OCI-LY7 (cell line): Measurements from ENCODE around the gene LRP8. TPM values are rescaled to one million over a fixed set of nuclear protein-coding genes. Genes with fewer than 3 reads are reported as not detected.

Experiments
- BruUV-seq: library from RNA; stranded (reverse); fragments of 400-500 nt; replicated peaks from 2 replicates; lab custom pipeline; 2021; lab: Mats Ljungman, UMichigan
- CTCF ChIA-PET: fragments of 300-600 bp; sonication (Branson Sonifier 250); formaldehyde crosslinking; loops from one replicate; lab custom pipeline; 2022; ENCODE audit warnings: antibody characterized with exemption; ENCODE audit not compliant: unreplicated experiment; lab: Charles Lee
- POLR2A ChIA-PET: fragments of 300-600 bp; sonication (Branson Sonifier 250); formaldehyde crosslinking; loops from one replicate; lab custom pipeline; 2022; ENCODE audit warnings: antibody characterized with exemption; lab: Charles Lee
- DNase-seq: peaks from one replicate; pipeline ENCODE4 v3.0.0-alpha.2; 2015; ENCODE audit warnings: low spot score
- H2AFZ ChIP-seq: fragments of 200-600 bp; sonication (generic), shearing (Covaris generic); 2 replicates; pipeline ENCODE4 v1.6.1; 2014; ENCODE audit warnings: mild to moderate bottlenecking, antibody characterized with exemption, low read length, moderate library complexity
- H3K27ac ChIP-seq: fragments of 200-600 bp; sonication (generic); 2 replicates; pipeline ENCODE4 v1.5.1; 2014; ENCODE audit warnings: mixed run types, low read depth, mild to moderate bottlenecking, moderate library complexity, low read length, inconsistent platforms; ENCODE audit not compliant: poor library complexity, severe bottlenecking
- H3K36me3 ChIP-seq: fragments of 200-600 bp; sonication (generic); 2 replicates; pipeline ENCODE4 v1.6.1; 2014; ENCODE audit warnings: mild to moderate bottlenecking, antibody characterized with exemption, low read length, moderate library complexity, mixed read lengths; ENCODE audit not compliant: insufficient read depth
- H3K4me1 ChIP-seq: fragments of 200-600 bp; sonication (generic); 2 replicates; pipeline ENCODE4 v1.5.1; 2014; ENCODE audit warnings: mild to moderate bottlenecking, low read length; ENCODE audit not compliant: insufficient read depth, poor library complexity, severe bottlenecking
- H3K4me2 ChIP-seq: fragments of 200-600 bp; sonication (generic); 2 replicates; pipeline ENCODE4 v1.6.1; 2014; ENCODE audit warnings: mild to moderate bottlenecking, low read length
- H3K4me3 ChIP-seq: fragments of 200-600 bp; sonication (generic); 2 replicates; pipeline ENCODE4 v1.5.1; 2014; ENCODE audit warnings: mild to moderate bottlenecking, low read depth, low read length; ENCODE audit not compliant: poor library complexity, severe bottlenecking
- H3K79me2 ChIP-seq: fragments of 200-600 bp; sonication (generic); 2 replicates; pipeline ENCODE4 v1.6.1; 2016; ENCODE audit warnings: low read depth, mild to moderate bottlenecking, low read length, moderate library complexity, mixed read lengths; ENCODE audit not compliant: insufficient read depth
- H3K9me2 ChIP-seq: fragments of 200-600 bp; sonication (generic); 2 replicates; pipeline ENCODE4 v1.6.1; 2016; ENCODE audit warnings: mild to moderate bottlenecking, low read length, mixed read lengths; ENCODE audit not compliant: insufficient read depth
- H3K9me3 ChIP-seq: fragments of 200-600 bp; sonication (generic); 2 replicates; pipeline ENCODE4 v1.6.1; 2014; ENCODE audit warnings: mild to moderate bottlenecking, mixed run types, low read length, mixed read lengths
- H4K20me1 ChIP-seq: fragments of 200-600 bp; sonication (generic); 2 replicates; pipeline ENCODE4 v1.6.1; 2014; ENCODE audit warnings: mild to moderate bottlenecking, antibody characterized with exemption, low read length, moderate library complexity, mixed read lengths; ENCODE audit not compliant: insufficient read depth
- EZH2phosphoT487 ChIP-seq: fragments of 200-600 bp; sonication (generic); IDR thresholded peaks from 2 replicates; pipeline ENCODE4 v1.6.1; 2018; ENCODE audit warnings: low read depth, borderline replicate concordance, mild to moderate bottlenecking, mixed run types, antibody characterized with exemption, low read length, moderate library complexity, mixed read lengths
- intact Hi-C: fragments of 100-400 bp; cut with micrococcal nuclease; formaldehyde crosslinking; loops from one replicate; pipeline ENCODE4 v1.10.0; 2022; ENCODE audit not compliant: unreplicated experiment
- total RNA-seq, 2 experiments: library from RNA; depleted of rRNA in 1 of 2; stranded (reverse); fragments of >200 nt in 1 of 2; shearing (Covaris generic) in 1 of 2; gene quantifications; 2 replicates each; pipeline ENCODE4 v1.2.3, GENCODE V29; 2014 to 2022
- TF ChIP-seq, protein P1 (sequence below): fragments of 200-600 bp; sonication (generic); conservative IDR thresholded peaks from 2 replicates; pipeline ENCODE4 v1.5.1; 2014; ENCODE audit warnings: mild to moderate bottlenecking, antibody characterized with exemption, low read length, moderate library complexity, mixed read lengths

The LRP8 gene
- total RNA-seq, 2 experiments from 2014 or later = 65.6 to 70.0 TPM

DNA sequence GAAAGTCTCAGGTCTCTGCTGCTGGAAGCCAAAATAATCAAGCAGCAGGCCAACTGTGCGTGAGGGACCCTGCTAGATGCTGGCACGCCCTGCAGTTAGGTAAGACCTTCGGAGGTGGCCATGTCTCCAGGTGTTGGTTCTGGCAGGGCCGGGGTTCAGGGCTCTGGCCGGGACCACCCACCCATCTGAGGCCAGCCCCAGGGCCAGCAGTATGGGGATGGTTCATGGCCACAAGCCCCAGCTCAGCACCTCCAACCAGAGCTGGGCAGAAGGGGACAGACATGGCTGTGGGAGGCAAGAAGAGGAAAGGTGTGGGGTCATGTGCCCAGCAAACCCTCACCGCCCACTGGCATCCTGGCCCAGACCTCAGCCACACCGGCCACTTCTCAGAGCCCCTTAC, 23.3 kb downstream of the LRP8 start:
- Histone ChIP-seq H3K4me2 (no peak overlapping the region), H3K4me1 (no peaks in the 10 kb centered on the region), H3K79me2 (0 out of 2 replicates have a peak, but pooled peaks cover 10% of the 10 kb centered on the region), H3K9me3 (no peaks in the 10 kb centered on the region), H4K20me1 (peaks cover 7% of the 10 kb centered on the region; the same call in 1 of the 2 replicates), H2AFZ (no peak overlapping the region), H3K36me3 (peaks cover 51% of the 10 kb centered on the region), H3K9me2 (no peaks in the 10 kb centered on the region), H3K4me3 (no peak overlapping the region), H3K27ac (no peak overlapping the region)
- no peak for TF ChIP-seq EZH2phosphoT487
- TF ChIP-seq, protein P1, sequence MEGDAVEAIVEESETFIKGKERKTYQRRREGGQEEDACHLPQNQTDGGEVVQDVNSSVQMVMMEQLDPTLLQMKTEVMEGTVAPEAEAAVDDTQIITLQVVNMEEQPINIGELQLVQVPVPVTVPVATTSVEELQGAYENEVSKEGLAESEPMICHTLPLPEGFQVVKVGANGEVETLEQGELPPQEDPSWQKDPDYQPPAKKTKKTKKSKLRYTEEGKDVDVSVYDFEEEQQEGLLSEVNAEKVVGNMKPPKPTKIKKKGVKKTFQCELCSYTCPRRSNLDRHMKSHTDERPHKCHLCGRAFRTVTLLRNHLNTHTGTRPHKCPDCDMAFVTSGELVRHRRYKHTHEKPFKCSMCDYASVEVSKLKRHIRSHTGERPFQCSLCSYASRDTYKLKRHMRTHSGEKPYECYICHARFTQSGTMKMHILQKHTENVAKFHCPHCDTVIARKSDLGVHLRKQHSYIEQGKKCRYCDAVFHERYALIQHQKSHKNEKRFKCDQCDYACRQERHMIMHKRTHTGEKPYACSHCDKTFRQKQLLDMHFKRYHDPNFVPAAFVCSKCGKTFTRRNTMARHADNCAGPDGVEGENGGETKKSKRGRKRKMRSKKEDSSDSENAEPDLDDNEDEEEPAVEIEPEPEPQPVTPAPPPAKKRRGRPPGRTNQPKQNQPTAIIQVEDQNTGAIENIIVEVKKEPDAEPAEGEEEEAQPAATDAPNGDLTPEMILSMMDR = no peak
- intact Hi-C loops = no loop called here
- no peak for DNase-seq
- no TSS peak for BruUV-seq
- ChIA-PET CTCF (no interaction called here), POLR2A (no interaction called here)

DNA sequence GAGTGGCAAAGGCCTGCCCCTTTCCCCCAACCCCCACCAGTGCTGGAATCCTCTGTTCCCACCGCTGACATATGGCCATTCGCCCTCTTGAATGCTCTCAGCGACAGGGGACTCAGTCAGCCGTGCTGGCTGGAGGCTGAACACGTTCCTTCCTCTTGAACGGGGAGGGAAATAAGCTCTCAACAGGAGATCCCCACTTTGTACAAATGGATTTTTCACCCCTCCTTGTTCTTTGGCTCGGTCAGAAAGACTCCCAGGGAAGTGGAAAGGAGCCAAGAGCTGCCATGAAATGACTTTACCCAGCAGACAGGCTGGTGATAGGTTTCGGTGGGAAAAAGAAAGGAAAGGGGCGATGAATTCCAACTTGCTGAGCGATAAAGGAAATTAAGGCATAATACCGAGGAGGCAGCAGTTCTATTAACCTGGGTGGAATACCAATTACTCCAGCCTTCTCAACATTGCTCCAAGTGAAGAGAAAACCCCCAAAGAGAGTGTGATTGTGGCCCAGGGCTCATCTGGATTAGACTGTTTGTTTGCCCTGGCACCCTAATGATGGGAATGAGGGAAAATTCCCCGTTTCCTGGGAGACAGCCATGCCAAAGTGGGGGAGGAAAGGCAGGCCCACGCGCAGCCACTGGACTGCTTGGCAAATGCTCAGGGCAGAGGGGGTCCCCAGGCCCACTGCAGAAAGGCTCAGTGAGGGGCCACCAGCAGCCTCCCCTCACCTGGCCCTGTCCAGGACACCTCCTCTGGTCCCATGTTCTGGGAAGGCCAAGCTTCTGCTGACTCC, 23.9 kb downstream of the LRP8 start:
- Histone ChIP-seq H3K36me3 (peaks cover 49% of the 10 kb centered on the region), H3K4me2 (no peak overlapping the region)

More for the DNA sequence above, 23.9 kb downstream of the LRP8 start:
- H3K27ac ChIP-seq = no peak overlapping the region
- no peaks in the 10 kb centered on the region for H3K9me2 ChIP-seq
- ChIA-PET POLR2A (no interaction called here), CTCF (no interaction called here)
- intact Hi-C loops = no loop called here
- H2AFZ ChIP-seq = no peak overlapping the region
- no peak overlapping the region for H3K4me3 ChIP-seq
- H3K9me3 ChIP-seq = no peaks in the 10 kb centered on the region
- BruUV-seq = no TSS peak
- no peaks in the 10 kb centered on the region for H3K4me1 ChIP-seq
- 0 out of 2 replicates have a peak, but pooled peaks cover 10% of the 10 kb centered on the region for H3K79me2 ChIP-seq
- no peak for DNase-seq
- TF ChIP-seq EZH2phosphoT487 = no peak
- TF ChIP-seq, protein P1 = no peak
- H4K20me1 ChIP-seq = peaks cover 7% of the 10 kb centered on the region; the same call in 1 of the 2 replicates
